PFSK-1 (cell line): ENCODE data around the gene SAFB.

Experiments
- FOXP2 ChIP-seq: optimal IDR thresholded peaks from 2 replicates; pipeline ENCODE3; 2011; ENCODE audit warnings: borderline replicate concordance, control low read depth, inconsistent platforms; ENCODE audit not compliant: insufficient read depth; ENCODE audit errors: extremely low read length, extremely low read depth
- POLR2AphosphoS5 ChIP-seq: IDR thresholded peaks from 2 replicates; pipeline ENCODE4 v1.6.1; 2012; ENCODE audit warnings: low read depth, mild to moderate bottlenecking, control low read depth, low read length, moderate library complexity
- SIN3A ChIP-seq: IDR thresholded peaks from 2 replicates; pipeline ENCODE4 v1.6.1; 2012; ENCODE audit warnings: mild to moderate bottlenecking, low read length, moderate library complexity, borderline replicate concordance; ENCODE audit not compliant: insufficient read depth
- TAF1 ChIP-seq: IDR thresholded peaks from 2 replicates; pipeline ENCODE4 v1.6.1; 2012; ENCODE audit warnings: low read length, control low read depth, borderline replicate concordance; ENCODE audit not compliant: insufficient read depth
- TF ChIP-seq, protein P1 (sequence below), 2 experiments: IDR thresholded peaks; 2 replicates each; pipeline versions ENCODE4 v1.6.1 to v1.8.0; 2011 to 2012; ENCODE audit warnings: low read depth in 2 of 2, low read length in 2 of 2, control low read depth in 1 of 2, inconsistent platforms in 1 of 2, mild to moderate bottlenecking in 1 of 2, moderate library complexity in 1 of 2; ENCODE audit not compliant: insufficient read depth in 1 of 2

The SAFB gene

GRCh38 chr19:5707576-5708575, 85.0 kb downstream of the SAFB start:
- TF ChIP-seq SIN3A (no peak), FOXP2 (no peak), TAF1 (no peak), POLR2AphosphoS5 (no peak)
- TF ChIP-seq, protein P1, sequence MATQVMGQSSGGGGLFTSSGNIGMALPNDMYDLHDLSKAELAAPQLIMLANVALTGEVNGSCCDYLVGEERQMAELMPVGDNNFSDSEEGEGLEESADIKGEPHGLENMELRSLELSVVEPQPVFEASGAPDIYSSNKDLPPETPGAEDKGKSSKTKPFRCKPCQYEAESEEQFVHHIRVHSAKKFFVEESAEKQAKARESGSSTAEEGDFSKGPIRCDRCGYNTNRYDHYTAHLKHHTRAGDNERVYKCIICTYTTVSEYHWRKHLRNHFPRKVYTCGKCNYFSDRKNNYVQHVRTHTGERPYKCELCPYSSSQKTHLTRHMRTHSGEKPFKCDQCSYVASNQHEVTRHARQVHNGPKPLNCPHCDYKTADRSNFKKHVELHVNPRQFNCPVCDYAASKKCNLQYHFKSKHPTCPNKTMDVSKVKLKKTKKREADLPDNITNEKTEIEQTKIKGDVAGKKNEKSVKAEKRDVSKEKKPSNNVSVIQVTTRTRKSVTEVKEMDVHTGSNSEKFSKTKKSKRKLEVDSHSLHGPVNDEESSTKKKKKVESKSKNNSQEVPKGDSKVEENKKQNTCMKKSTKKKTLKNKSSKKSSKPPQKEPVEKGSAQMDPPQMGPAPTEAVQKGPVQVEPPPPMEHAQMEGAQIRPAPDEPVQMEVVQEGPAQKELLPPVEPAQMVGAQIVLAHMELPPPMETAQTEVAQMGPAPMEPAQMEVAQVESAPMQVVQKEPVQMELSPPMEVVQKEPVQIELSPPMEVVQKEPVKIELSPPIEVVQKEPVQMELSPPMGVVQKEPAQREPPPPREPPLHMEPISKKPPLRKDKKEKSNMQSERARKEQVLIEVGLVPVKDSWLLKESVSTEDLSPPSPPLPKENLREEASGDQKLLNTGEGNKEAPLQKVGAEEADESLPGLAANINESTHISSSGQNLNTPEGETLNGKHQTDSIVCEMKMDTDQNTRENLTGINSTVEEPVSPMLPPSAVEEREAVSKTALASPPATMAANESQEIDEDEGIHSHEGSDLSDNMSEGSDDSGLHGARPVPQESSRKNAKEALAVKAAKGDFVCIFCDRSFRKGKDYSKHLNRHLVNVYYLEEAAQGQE (IDR thresholded peaks at IDR 0.05; ENCODE audit: insufficient read depth in 1 of 2, low read depth in 2 of 2, low read length in 2 of 2): no peak

DNA sequence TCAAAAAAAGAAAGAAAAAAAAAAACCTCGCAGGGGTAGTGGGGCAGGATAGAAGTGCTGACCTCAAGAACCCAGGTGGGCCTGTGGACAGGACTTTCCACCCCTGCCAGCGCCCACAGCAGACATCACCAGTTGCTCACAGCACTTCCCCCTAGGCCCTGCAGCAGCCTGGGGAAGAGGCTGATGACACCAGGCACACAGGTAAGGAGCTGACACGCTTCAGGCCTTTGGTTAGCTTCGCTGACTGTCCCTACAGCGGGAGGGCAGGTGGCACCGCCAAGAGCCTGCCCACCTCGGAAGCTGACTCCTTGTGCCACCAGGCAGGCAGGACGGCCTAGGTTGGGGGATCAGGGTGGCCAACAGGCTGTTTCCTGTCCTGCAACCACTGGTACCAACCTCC, 88.1 kb downstream of the SAFB start:
- TF ChIP-seq SIN3A: no peak
- TF ChIP-seq, protein P1 (IDR thresholded peaks at IDR 0.05; ENCODE audit: insufficient read depth in 1 of 2, low read depth in 2 of 2, low read length in 2 of 2): no peak
- TF ChIP-seq TAF1: no peak
- no peak for TF ChIP-seq POLR2AphosphoS5
- TF ChIP-seq FOXP2: no peak

GRCh38 chr19:5711713-5712161, 88.9 kb downstream of the SAFB start:
- TF ChIP-seq, protein P1 (IDR thresholded peaks at IDR 0.05; ENCODE audit: insufficient read depth in 1 of 2, low read depth in 2 of 2, low read length in 2 of 2): no peak
- no peak for TF ChIP-seq POLR2AphosphoS5
- no peak for TF ChIP-seq FOXP2
- no peak for TF ChIP-seq SIN3A
- no peak for TF ChIP-seq TAF1

GRCh38 chr19:5713228-5713627, 90.3 kb downstream of the SAFB start:
- TF ChIP-seq SIN3A: no peak
- TF ChIP-seq, protein P1 (IDR thresholded peaks at IDR 0.05; ENCODE audit: insufficient read depth in 1 of 2, low read depth in 2 of 2, low read length in 2 of 2): no peak
- no peak for TF ChIP-seq FOXP2
- no peak for TF ChIP-seq POLR2AphosphoS5
- TF ChIP-seq TAF1: no peak
